Measurements from ENCODE around the gene GNRHR. TPM values are rescaled to one million over a fixed set of nuclear protein-coding genes. Genes with fewer than 3 reads are reported as not detected.

GNRHR gene
- total and polyA plus RNA-seq, 11 donors: not detected

GRCh38 chr4:67694662-67695061 lies 59.5 kb downstream of the GNRHR start:
- H3K4me3 ChIP-seq: no peak overlapping the region
- TF ChIP-seq CTCF (IDR thresholded peaks at IDR 0.05): no peak
- TF ChIP-seq POLR2A (IDR thresholded peaks at IDR 0.05): no peak

GRCh38 chr4:67691328-67691727 lies 62.9 kb downstream of the GNRHR start:
- intact Hi-C loops (cut with DNase I): loop anchor here in 2 of 10 donors (10.0 kb wide), 1 partner anchor 147 kb away; the partner anchor contains the start of gene CENPC (in 2 of the 2)
- Histone ChIP-seq H3K27me3 (no peaks in the 10 kb centered on the region), H3K4me3 (no peak overlapping the region), H3K27ac (no peak overlapping the region), H3K36me3 (peaks cover 0 to 40% (median 14%) of the 10 kb centered on the region in 9 donors), H3K4me1 (no peaks in the 10 kb centered on the region), H3K9me3 (peaks cover 0 to 11% (median 0%) of the 10 kb centered on the region in 12 donors)
- TF ChIP-seq CTCF (IDR thresholded peaks at IDR 0.05): no peak
- DNase-seq: no peak
- no peak for ATAC-seq

More at GRCh38 chr4:67694662-67695061, 59.5 kb downstream of the GNRHR start:
- peaks cover 0 to 11% (median 0%) of the 10 kb centered on the region in 12 donors for H3K9me3 ChIP-seq
- H3K36me3 ChIP-seq: peaks cover 0 to 40% (median 14%) of the 10 kb centered on the region in 9 donors
- peaks cover 0 to 9% (median under 1%) of the 10 kb centered on the region in 12 donors for H3K4me1 ChIP-seq
- intact Hi-C loops (cut with DNase I): loop anchor here in 2 of 10 donors (10.0 kb wide), 1 partner anchor 150 kb away; the partner anchor contains the start of gene CENPC (in 2 of the 2)
- WGBS, 4 donors: 94 to 96% (median 95%) methylated on average over 3 of the region's 3 CpGs
- ATAC-seq (no peak), DNase-seq (no peak)
- H3K27me3 ChIP-seq: no peaks in the 10 kb centered on the region
- no peak overlapping the region for H3K27ac ChIP-seq

Other genes with a start within 250 kb of the GNRHR start
- 10 to 100 TPM in 4 of 9 donors, 1 to 10 TPM in 5; 5.9 to 16.7 (median 9.0) TPM for gene CENPC, start 208.9 kb downstream of the GNRHR start, total RNA-seq
- 1 to 10 TPM; 2.6 to 3.1 TPM for gene CENPC, start 208.9 kb downstream of the GNRHR start, polyA plus RNA-seq
- gene STAP1, start 195.7 kb downstream of the GNRHR start, total RNA-seq: 1 to 10 TPM in 1 of 9 donors, not detected in 8; 1.1 TPM
- gene STAP1, start 195.7 kb downstream of the GNRHR start, polyA plus RNA-seq: not detected
- 10 to 100 TPM; 15.2 to 35.3 (median 20.4) TPM for gene UBA6, start 53.2 kb downstream of the GNRHR start, total RNA-seq
- gene UBA6, start 53.2 kb downstream of the GNRHR start, polyA plus RNA-seq: 10 to 100 TPM in 1 of 2 donors, 1 to 10 TPM in 1; 3.1 to 17.2 TPM
- not detected for gene TMPRSS11D, start 129.6 kb upstream of the GNRHR start, total RNA-seq
- not detected for gene TMPRSS11D, start 129.6 kb upstream of the GNRHR start, polyA plus RNA-seq
- gene TMPRSS11A, start 209.1 kb upstream of the GNRHR start, total RNA-seq: not detected
- gene TMPRSS11A, start 209.1 kb upstream of the GNRHR start, polyA plus RNA-seq: not detected